GM21526 (cell line): ENCODE data around the gene ZC3H12A.
"Not testable (repeated sequence)": the region's sequence is repeated elsewhere in the genome, so short reads cannot be mapped to it uniquely, and the experiment has no call there.

Source experiments
- ATAC-seq: cut with Tn5 transposase; IDR thresholded peaks from one replicate; pipeline ENCODE4 v1.9.1; 2021; ENCODE audit warnings: moderate library complexity; ENCODE audit not compliant: unreplicated experiment, low FRiP score

The ZC3H12A gene

DNA sequence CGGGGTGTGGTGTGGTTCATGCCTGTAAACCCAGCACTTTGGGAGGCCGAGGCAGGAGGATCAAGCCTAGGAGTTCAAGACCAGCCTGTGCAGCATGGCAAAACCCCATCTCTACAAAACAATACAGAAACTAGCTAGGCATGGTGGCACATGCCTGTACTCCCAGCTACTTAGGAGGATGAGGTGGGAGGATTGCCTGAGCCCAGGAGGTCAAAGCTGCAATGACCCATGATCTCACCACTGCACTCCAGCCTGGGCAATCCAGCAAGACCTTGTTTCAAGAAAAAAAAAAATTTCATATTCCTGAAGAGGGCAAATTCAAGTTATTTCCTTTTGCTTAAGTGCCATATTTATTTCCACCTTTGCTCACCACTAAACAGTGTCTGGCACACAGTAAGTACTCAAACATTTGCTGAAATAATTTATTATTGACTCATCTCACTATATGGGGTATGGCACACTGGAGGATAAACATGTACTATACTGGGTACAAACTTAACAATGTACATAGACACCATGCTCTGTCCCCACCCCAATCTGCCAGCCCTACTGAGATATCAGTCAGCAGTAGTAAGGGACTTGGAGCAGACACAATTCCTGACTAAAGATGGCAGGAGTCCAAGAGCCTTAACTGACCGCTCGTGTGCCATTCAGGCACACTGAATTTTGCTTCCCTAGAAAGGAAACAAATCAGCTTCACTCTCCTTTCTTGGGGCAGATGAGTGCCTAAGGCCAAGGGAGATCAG lies 24.7 kb downstream of the ZC3H12A start:
- no peak for ATAC-seq

GRCh38 chr1:37501661-37502060 lies 27.3 kb downstream of the ZC3H12A start:
- ATAC-seq, result no peak

DNA sequence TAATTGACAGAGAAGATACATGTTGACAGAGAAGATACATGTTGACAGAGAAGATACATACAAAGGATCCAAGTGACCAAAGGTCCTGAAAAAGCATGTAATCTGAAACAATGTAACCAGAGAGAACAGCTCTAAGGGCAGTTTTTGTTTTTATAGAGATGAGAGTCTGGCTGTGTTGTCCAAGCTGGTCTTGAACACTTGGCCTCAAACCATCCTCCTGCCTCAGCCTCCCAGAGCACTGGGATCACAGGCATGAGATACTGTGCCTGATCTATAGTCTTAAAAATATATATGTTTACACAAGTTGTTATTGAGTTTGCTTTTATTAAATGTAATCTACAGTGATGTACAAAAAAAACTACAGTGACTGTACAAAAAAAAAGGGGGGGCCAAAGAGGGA lies 27.7 kb downstream of the ZC3H12A start:
- ATAC-seq, result no peak

GRCh38 chr1:37502791-37503190 lies 28.4 kb downstream of the ZC3H12A start:
- ATAC-seq, result not testable (repeated sequence)

- ATAC-seq, result no peak
These were observed 32.4 kb downstream of the ZC3H12A start for GRCh38 chr1:37506740-37507139.

DNA sequence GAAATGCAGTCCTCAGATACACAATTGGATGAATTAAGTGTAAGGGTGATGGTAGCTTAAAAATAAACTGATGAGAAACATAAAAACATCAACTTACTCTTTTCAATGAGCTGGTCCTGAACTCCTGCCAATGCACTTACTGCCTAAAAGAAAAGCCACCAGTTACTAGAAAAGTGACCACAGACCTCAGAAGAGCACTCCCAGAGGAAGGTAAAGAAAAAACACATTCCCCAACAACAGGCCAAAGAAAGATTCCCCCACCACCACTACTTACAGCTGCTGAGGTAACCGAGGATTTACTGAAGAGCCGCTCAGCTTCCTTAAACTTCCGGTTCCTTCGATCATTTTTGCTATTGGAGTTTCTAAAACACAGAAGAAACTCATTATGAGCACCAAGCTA lies 34.8 kb downstream of the ZC3H12A start:
- no peak for ATAC-seq

GRCh38 chr1:37513795-37514349 lies 39.5 kb downstream of the ZC3H12A start:
- peak; percentile 32 for ATAC-seq

DNA sequence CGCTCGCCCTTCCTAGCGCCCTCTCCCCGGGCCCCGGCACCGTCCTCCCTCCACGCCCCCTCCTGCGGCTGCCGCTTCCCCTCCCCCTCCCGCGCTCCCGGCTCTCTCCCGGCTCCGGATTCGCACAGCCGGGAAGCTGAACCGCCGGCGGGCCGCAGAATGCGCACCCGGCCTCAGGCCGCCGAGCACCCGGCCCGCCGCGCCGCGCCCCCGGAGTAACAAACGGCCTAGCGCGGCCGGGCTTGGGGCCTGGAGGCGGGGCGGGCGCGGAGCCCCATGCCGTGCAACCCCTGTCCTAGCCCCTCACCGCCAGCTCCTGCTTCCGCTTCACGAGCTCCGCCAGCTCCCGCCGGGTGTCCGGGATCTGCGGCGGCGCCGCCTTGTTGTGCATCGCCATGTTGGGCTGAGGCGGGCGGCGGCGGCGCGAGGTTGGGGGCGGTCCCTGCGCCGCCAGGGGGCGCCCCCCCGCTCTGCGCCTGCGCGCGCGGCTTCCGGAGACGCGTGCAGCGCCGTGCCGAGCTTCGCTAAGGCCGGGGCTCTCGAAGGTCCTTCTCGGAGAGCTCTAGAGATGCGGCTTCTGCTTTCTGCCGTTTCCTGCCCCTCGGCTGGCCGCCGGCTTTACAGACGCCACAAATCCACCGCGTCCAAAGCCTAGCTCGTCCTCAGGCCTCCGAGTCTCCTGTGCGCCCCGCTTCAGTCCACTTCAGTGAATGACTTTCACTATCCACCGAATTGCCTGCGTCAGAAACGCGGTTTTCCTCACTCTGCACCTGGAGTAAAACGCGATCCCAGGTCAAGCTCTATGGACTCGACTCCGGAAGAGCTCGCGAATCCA lies 40.2 kb downstream of the ZC3H12A start, which contains the start of gene MEAF6:
TSS of gene MEAF6 (minus strand) at position 417 of the 835 bp plus-strand sequence. CDS start at position 397, 20 bp downstream.
- peak; percentile 81 for ATAC-seq

DNA sequence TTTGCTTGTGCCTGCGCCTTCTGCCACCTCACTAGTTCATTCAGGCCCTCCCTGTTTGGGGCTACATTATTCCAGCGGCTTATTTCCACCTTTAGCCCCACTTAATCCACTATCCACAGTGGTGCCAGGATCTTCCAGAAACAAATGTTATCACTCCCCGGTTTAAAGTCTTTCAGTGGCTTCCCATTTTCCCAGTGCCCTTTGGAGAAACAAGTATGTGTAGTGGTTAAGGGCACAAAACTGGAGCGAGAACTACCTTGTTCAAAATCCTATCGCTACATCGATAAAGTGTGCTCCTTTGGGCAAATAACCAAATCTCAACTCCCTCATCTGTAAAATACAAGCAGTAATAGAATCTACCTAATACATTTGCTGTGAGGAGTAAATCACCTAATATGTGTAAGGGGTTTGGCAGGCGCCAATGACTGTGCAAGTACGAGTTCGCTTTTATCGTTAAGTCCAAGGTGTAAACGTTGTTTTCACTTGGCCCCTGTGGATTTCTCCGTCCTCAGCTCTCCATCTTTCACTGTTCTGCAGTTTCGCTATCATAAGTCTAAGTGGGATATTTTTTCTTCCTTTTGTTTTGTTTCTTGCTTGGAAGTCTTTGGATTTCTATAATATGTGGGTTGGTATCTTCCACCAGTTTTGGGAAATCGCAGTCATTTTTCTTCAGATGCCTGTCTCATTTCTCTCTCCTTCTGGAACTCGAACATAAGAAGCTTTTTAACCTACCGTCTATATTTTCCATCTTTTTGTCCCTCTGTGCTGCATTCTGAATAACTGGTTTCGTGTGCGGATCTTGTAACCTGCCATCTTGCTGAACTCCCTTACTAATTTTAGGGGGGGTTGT lies 41.0 kb downstream of the ZC3H12A start:
- ATAC-seq, result no peak

GRCh38 chr1:37517569-37517968 lies 43.2 kb downstream of the ZC3H12A start:
- ATAC-seq, result no peak

DNA sequence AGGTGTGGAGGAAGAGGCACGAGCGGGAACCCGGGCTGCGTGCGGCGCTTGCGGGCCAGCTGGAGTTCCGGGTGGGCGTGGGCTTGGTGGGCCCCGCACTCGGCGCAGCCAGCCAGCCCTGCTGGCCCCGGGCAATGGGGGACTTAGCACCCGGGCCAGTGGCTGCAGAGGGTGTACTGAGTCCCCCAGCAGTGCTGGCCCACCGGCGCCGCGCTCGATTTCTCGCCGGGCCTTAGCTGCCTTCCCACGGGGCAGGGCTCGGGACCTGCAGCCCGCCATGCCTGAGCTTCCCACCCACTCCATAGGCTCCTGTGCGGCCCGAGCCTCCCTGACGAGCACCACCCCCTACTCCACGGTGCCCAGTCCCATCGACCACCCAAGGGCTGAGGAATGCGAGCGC lies 43.9 kb downstream of the ZC3H12A start:
- not testable (repeated sequence) for ATAC-seq

- not testable (repeated sequence) for ATAC-seq
These were observed 44.5 kb downstream of the ZC3H12A start for GRCh38 chr1:37518929-37519328.

DNA sequence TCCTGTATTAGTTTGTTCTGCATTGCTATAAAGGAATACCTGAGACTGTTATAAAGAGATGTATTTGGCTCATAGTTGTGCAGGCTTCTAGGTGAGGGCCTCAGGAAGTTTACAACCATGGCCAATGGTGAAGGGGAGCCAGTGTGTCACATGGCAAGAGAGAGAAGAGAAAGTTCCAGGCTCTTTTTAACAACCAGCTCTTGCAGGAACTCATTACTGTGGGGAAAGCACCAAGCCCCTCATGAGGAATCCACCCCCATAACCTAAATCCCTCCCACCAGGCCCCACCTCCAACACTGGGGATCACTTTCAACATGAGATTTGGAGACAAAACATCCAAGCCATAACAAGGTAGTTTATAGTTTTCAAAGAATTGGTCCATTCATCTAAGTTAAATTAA lies 45.2 kb downstream of the ZC3H12A start:
- no peak for ATAC-seq

DNA sequence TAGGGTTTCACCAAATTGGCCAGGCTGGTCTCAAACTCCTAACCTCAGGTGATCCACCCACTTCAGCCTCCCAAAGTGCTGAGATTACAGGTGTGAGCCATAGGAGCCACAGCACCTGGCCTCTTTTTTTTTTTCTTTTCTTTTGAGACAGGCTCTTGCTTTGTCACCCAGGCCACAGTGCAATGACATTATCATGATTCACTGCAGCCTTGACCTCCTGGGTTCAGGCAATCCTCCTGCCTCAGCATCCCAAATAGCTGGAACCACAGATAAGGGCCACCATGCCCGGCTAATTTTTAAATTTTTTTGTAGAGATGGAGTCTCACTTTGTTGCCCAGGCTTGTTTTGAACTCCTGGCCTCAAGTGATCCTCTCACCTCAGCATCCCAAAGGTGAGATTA lies 55.5 kb downstream of the ZC3H12A start:
- ATAC-seq, result not testable (repeated sequence)

- not testable (repeated sequence) for ATAC-seq
These were observed 58.2 kb downstream of the ZC3H12A start for GRCh38 chr1:37532418-37533156.

DNA sequence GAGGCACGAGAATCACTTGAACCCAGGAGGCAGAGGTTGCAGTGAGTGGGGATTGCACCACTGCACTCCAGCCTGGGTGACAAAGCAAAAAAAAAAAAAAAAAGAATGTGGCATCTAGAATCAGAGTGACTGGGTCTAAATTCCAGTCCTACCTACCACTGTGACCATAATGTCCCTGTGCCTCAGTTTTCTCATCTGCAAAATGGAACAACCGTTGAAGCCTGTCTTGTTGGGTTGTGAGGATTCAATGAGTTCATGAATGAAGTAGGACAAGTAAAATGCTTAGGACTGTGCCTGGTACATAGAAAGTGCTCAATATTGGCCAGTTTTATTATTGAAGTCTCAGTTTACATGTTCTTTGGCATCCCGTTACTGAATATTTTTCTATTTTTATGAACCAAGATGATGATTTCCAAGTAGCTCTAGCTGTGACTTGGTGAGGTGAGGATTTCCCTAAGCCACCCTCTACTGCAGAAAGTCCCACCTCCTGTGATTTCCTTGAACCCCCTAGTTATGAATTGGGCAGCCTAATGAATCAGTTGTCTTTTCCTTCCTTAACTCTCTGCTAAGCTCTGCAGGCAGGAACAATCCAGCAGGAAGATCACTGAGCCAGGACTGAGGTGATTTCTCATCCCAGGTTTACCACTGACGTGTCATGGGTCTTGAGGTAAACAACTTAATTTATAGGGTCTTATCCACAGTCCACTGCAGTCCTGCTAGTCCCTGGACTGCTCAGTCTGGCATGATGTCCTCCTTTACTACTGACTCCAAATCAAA lies 59.1 kb downstream of the ZC3H12A start:
- ATAC-seq, result no peak
